Measurements from ENCODE around the gene TAS1R2. TPM values are rescaled to one million over a fixed set of nuclear protein-coding genes. Genes with fewer than 3 reads are reported as not detected.

The TAS1R2 gene
- total and polyA plus RNA-seq, 2 of the 8 experiments (the other 6 are each of a cell fraction or from before 2014, with no cell fraction given) = not detected

- TF ChIP-seq, protein P1, sequence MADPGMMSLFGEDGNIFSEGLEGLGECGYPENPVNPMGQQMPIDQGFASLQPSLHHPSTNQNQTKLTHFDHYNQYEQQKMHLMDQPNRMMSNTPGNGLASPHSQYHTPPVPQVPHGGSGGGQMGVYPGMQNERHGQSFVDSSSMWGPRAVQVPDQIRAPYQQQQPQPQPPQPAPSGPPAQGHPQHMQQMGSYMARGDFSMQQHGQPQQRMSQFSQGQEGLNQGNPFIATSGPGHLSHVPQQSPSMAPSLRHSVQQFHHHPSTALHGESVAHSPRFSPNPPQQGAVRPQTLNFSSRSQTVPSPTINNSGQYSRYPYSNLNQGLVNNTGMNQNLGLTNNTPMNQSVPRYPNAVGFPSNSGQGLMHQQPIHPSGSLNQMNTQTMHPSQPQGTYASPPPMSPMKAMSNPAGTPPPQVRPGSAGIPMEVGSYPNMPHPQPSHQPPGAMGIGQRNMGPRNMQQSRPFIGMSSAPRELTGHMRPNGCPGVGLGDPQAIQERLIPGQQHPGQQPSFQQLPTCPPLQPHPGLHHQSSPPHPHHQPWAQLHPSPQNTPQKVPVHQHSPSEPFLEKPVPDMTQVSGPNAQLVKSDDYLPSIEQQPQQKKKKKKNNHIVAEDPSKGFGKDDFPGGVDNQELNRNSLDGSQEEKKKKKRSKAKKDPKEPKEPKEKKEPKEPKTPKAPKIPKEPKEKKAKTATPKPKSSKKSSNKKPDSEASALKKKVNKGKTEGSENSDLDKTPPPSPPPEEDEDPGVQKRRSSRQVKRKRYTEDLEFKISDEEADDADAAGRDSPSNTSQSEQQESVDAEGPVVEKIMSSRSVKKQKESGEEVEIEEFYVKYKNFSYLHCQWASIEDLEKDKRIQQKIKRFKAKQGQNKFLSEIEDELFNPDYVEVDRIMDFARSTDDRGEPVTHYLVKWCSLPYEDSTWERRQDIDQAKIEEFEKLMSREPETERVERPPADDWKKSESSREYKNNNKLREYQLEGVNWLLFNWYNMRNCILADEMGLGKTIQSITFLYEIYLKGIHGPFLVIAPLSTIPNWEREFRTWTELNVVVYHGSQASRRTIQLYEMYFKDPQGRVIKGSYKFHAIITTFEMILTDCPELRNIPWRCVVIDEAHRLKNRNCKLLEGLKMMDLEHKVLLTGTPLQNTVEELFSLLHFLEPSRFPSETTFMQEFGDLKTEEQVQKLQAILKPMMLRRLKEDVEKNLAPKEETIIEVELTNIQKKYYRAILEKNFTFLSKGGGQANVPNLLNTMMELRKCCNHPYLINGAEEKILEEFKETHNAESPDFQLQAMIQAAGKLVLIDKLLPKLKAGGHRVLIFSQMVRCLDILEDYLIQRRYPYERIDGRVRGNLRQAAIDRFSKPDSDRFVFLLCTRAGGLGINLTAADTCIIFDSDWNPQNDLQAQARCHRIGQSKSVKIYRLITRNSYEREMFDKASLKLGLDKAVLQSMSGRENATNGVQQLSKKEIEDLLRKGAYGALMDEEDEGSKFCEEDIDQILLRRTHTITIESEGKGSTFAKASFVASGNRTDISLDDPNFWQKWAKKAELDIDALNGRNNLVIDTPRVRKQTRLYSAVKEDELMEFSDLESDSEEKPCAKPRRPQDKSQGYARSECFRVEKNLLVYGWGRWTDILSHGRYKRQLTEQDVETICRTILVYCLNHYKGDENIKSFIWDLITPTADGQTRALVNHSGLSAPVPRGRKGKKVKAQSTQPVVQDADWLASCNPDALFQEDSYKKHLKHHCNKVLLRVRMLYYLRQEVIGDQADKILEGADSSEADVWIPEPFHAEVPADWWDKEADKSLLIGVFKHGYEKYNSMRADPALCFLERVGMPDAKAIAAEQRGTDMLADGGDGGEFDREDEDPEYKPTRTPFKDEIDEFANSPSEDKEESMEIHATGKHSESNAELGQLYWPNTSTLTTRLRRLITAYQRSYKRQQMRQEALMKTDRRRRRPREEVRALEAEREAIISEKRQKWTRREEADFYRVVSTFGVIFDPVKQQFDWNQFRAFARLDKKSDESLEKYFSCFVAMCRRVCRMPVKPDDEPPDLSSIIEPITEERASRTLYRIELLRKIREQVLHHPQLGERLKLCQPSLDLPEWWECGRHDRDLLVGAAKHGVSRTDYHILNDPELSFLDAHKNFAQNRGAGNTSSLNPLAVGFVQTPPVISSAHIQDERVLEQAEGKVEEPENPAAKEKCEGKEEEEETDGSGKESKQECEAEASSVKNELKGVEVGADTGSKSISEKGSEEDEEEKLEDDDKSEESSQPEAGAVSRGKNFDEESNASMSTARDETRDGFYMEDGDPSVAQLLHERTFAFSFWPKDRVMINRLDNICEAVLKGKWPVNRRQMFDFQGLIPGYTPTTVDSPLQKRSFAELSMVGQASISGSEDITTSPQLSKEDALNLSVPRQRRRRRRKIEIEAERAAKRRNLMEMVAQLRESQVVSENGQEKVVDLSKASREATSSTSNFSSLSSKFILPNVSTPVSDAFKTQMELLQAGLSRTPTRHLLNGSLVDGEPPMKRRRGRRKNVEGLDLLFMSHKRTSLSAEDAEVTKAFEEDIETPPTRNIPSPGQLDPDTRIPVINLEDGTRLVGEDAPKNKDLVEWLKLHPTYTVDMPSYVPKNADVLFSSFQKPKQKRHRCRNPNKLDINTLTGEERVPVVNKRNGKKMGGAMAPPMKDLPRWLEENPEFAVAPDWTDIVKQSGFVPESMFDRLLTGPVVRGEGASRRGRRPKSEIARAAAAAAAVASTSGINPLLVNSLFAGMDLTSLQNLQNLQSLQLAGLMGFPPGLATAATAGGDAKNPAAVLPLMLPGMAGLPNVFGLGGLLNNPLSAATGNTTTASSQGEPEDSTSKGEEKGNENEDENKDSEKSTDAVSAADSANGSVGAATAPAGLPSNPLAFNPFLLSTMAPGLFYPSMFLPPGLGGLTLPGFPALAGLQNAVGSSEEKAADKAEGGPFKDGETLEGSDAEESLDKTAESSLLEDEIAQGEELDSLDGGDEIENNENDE (IDR thresholded peaks at IDR 0.05; ENCODE audit: insufficient replicate concordance, low read length) = no peak
- TF ChIP-seq KDM1A (IDR thresholded peaks at IDR 0.05; ENCODE audit: borderline replicate concordance, low read length) = peak; percentile 91
These were observed 44.5 kb downstream of the TAS1R2 start (continued) for GRCh38 chr1:18814874-18815531.
